HEK293 (cell line): ENCODE data around the gene CEBPG.

Experiments
- CTCF ChIA-PET: fragments of 350-600 bp; formaldehyde crosslinking; extraction: SDS; loops from one replicate; lab custom pipeline; 2021; ENCODE audit warnings: antibody characterized with exemption; lab: Yijun Ruan, JAX
- POLR2A ChIA-PET: fragments of 300-600 bp; formaldehyde crosslinking; extraction: SDS; loops from one replicate; lab custom pipeline; 2020; ENCODE audit warnings: antibody characterized with exemption, inconsistent platforms; lab: Yijun Ruan, JAX
- H3K27ac ChIP-seq: fragments of 200-500 bp; sonication (Bioruptor generic); 2 replicates; pipeline ENCODE4 v1.5.1; 2014; ENCODE audit warnings: low read depth, low read length, control low read depth, inconsistent platforms; ENCODE audit errors: extremely low read depth
- H3K36me3 ChIP-seq, 2 experiments: fragments of 200-500 bp in 1 of 2; sonication (Bioruptor generic) in 1 of 2; 1 replicate in 1 of 2; 2 replicates in 1 of 2; pipeline ENCODE4 v1.5.1; 2014 to 2017; ENCODE audit warnings: inconsistent platforms in 2 of 2, low read length in 2 of 2; ENCODE audit not compliant: control insufficient read depth in 2 of 2, insufficient read depth in 1 of 2
- H3K4me1 ChIP-seq: fragments of 200-500 bp; sonication (Bioruptor generic); 2 replicates; pipeline ENCODE4 v1.5.1; 2014; ENCODE audit warnings: mild to moderate bottlenecking, low read length, inconsistent platforms; ENCODE audit not compliant: control insufficient read depth, insufficient read depth
- H3K4me3 ChIP-seq: 2 replicates; pipeline ENCODE4 v1.5.1; 2011; ENCODE audit warnings: low read depth, mild to moderate bottlenecking, control low read depth, low read length, moderate library complexity
- H3K9me3 ChIP-seq: fragments of 200-500 bp; sonication (Bioruptor generic); 2 replicates; pipeline ENCODE4 v1.5.1; 2014; ENCODE audit warnings: low read depth, low read length, inconsistent platforms; ENCODE audit not compliant: control insufficient read depth, insufficient read depth
- BCL11B ChIP-seq: fragments of 450-650 bp; formaldehyde crosslinking; IDR thresholded peaks from 2 replicates; pipeline ENCODE4 v1.5.1; 2016; ENCODE audit warnings: low read depth, missing biosample characterization, missing genetic modification characterization
- GLI4 ChIP-seq: fragments of 450-650 bp; formaldehyde crosslinking; IDR thresholded peaks from 2 replicates; pipeline ENCODE4 v1.5.1; 2016; ENCODE audit warnings: missing biosample characterization, missing genetic modification characterization
- GLIS2 ChIP-seq: fragments of 450-650 bp; formaldehyde crosslinking; IDR thresholded peaks from 2 replicates; pipeline ENCODE4 v1.5.1; 2016; ENCODE audit warnings: missing biosample characterization, missing genetic modification characterization
- REPIN1 ChIP-seq: fragments of 450-650 bp; formaldehyde crosslinking; IDR thresholded peaks from 2 replicates; pipeline ENCODE4 v1.5.1; 2017; ENCODE audit warnings: missing biosample characterization, missing genetic modification characterization, low read depth
- SCRT1 ChIP-seq: fragments of 450-650 bp; formaldehyde crosslinking; IDR thresholded peaks from 2 replicates; pipeline ENCODE4 v1.5.1; 2016; ENCODE audit warnings: missing biosample characterization, missing genetic modification characterization, borderline replicate concordance
- TCF7L2 ChIP-seq: IDR thresholded peaks from 2 replicates; pipeline ENCODE4 v1.6.1; 2011; ENCODE audit warnings: low read depth, mild to moderate bottlenecking, inconsistent platforms, low read length, moderate library complexity, borderline replicate concordance
- ZNF121 ChIP-seq: fragments of 450-650 bp; formaldehyde crosslinking; IDR thresholded peaks from 2 replicates; pipeline ENCODE4 v1.5.1; 2016; ENCODE audit warnings: missing biosample characterization, missing genetic modification characterization
- ZNF157 ChIP-seq: fragments of 450-650 bp; formaldehyde crosslinking; IDR thresholded peaks from 2 replicates; pipeline ENCODE4 v1.5.1; 2016; ENCODE audit warnings: missing biosample characterization, missing genetic modification characterization
- ZNF211 ChIP-seq: fragments of 450-650 bp; formaldehyde crosslinking; IDR thresholded peaks from 2 replicates; pipeline ENCODE4 v1.5.1; 2016; ENCODE audit warnings: low read depth, missing biosample characterization, missing genetic modification characterization
- ZNF266 ChIP-seq: fragments of 450-650 bp; formaldehyde crosslinking; IDR thresholded peaks from 2 replicates; pipeline ENCODE4 v1.5.1; 2016; ENCODE audit warnings: missing biosample characterization, missing genetic modification characterization, low read depth
- ZNF423 ChIP-seq: fragments of 450-650 bp; formaldehyde crosslinking; IDR thresholded peaks from 2 replicates; pipeline ENCODE4 v1.5.1; 2016; ENCODE audit warnings: missing biosample characterization, missing genetic modification characterization
- ZNF501 ChIP-seq: fragments of 450-650 bp; formaldehyde crosslinking; IDR thresholded peaks from 2 replicates; pipeline ENCODE4 v1.5.1; 2016; ENCODE audit warnings: missing biosample characterization, missing genetic modification characterization
- ZNF558 ChIP-seq: fragments of 450-650 bp; formaldehyde crosslinking; IDR thresholded peaks from 2 replicates; pipeline ENCODE4 v1.5.1; 2016; ENCODE audit warnings: missing biosample characterization, missing genetic modification characterization
- ZNF600 ChIP-seq: fragments of 450-650 bp; formaldehyde crosslinking; IDR thresholded peaks from 2 replicates; pipeline ENCODE4 v1.5.1; 2016; ENCODE audit warnings: missing biosample characterization, missing genetic modification characterization
- ZNF621 ChIP-seq: fragments of 450-650 bp; formaldehyde crosslinking; IDR thresholded peaks from 2 replicates; pipeline ENCODE4 v1.5.1; 2017; ENCODE audit warnings: missing biosample characterization, missing genetic modification characterization
- ZNF776 ChIP-seq: fragments of 450-650 bp; formaldehyde crosslinking; IDR thresholded peaks from 2 replicates; pipeline ENCODE4 v1.5.0; 2017; ENCODE audit warnings: missing biosample characterization, missing genetic modification characterization, borderline replicate concordance
- ZNF777 ChIP-seq: fragments of 450-650 bp; formaldehyde crosslinking; IDR thresholded peaks from 2 replicates; pipeline ENCODE4 v1.5.1; 2017; ENCODE audit warnings: missing biosample characterization, missing genetic modification characterization, borderline replicate concordance
- ZNF785 ChIP-seq: fragments of 450-650 bp; formaldehyde crosslinking; IDR thresholded peaks from 2 replicates; pipeline ENCODE4 v1.5.1; 2016; ENCODE audit warnings: missing biosample characterization, missing genetic modification characterization
- TF ChIP-seq, protein P1 (sequence below): fragments of 450-650 bp; formaldehyde crosslinking; IDR thresholded peaks from 2 replicates; pipeline ENCODE4 v1.5.1; 2016; ENCODE audit warnings: missing biosample characterization, missing genetic modification characterization
- TF ChIP-seq, protein P2 (sequence below): fragments of 450-650 bp; formaldehyde crosslinking; IDR thresholded peaks from 2 replicates; pipeline ENCODE4 v1.5.1; 2016; ENCODE audit warnings: missing biosample characterization, missing genetic modification characterization
- TF ChIP-seq, protein P3 (sequence below): IDR thresholded peaks from 2 replicates; pipeline ENCODE4 v1.6.1; 2011; ENCODE audit warnings: mild to moderate bottlenecking, low read depth, low read length, borderline replicate concordance
- TF ChIP-seq, protein P4 (sequence below): fragments of 450-650 bp; formaldehyde crosslinking; IDR thresholded peaks from 2 replicates; pipeline ENCODE4 v1.5.1; 2017; ENCODE audit warnings: missing biosample characterization, missing genetic modification characterization

The CEBPG gene

DNA sequence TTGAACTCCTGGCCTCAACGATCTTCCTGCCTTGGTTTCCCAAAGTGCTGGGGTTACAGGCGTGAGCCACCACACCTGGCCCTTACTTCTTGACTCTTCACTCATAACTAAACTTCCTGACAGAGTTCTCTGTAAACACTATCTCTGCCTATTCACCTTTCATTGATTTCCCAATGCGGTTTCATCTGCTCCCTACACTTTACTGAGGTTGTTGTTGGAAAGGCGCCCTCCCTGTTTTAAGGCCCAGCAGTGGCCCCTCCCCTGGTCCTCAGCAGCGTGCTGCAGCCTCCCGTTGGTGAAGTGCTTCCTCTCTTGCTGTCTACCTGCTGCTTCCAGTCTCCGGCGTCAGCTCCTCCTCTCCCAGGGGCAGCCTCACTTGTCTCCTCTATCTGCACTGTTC, 44.4 kb upstream of the CEBPG start:
- no peak for TF ChIP-seq REPIN1 (tag by site-specific recombination)
- TF ChIP-seq ZNF600 (tag by site-specific recombination), result no peak
- no peak for TF ChIP-seq GLIS2
- no peak for TF ChIP-seq GLI4 (tag by site-specific recombination)
- TF ChIP-seq ZNF621 (tag by site-specific recombination), result no peak
- no peak for TF ChIP-seq ZNF501 (tag by site-specific recombination)
- no peak for TF ChIP-seq ZNF777 (tag by site-specific recombination)
- TF ChIP-seq ZNF211 (tag by site-specific recombination), result no peak
- TF ChIP-seq BCL11B (tag by site-specific recombination), result no peak
- Histone ChIP-seq H3K4me3 (no peak overlapping the region), H3K36me3 (no peaks in the 10 kb centered on the region; a peak in 1 of 3 replicates), H3K9me3 (peaks cover 5% of the 10 kb centered on the region), H3K27ac (no peak overlapping the region), H3K4me1 (no peaks in the 10 kb centered on the region)
- ChIA-PET CTCF (no interaction called here), POLR2A (no interaction called here)

DNA sequence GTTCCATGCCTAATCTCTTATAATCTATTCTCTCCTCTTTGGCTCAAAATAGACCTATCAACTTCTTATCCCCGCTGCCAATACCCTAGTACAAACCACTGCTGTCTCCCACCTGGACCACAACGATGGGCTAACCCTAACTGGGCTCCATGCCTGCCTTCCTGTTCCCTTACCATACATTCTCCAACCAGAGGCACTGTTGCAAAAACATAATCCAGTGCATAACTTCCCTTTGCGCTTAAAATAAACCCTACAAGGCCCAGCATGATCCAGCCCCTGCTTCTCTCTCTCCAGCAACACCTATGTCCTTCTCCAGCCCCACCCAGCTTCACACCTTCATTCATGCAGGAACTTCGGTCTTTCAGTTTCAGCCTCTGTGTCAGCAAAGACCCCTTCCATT, 43.8 kb upstream of the CEBPG start:
- TF ChIP-seq ZNF121 (tag by site-specific recombination) (no peak), ZNF785 (peak; percentile 32; the same call in 1 of the 2 replicates)
- Histone ChIP-seq H3K36me3 (no peaks in the 10 kb centered on the region; a peak in 1 of 3 replicates), H3K4me1 (no peaks in the 10 kb centered on the region), H3K27ac (no peak overlapping the region), H3K9me3 (peaks cover 5% of the 10 kb centered on the region), H3K4me3 (no peak overlapping the region)
- CTCF ChIA-PET, result no interaction called here
- POLR2A ChIA-PET, result no interaction called here

DNA sequence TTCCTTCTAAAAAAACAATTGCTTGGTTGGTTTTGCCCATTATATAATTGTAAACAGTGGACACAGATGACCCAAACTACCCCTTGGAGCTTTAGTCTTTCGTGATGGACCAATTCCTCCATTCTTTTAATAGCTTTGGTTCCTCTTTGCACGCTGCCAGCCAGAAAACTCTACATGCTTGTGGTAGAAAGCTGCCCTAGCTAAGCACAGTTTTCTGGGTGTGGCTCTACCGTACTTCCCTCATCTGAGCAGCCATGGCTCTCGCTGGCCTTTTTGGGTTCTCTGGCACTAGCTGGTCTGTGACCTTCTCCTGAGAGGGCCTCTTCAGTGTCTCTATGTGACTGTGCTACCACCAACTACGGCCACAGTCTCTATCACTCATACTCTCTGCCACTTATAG, 41.3 kb upstream of the CEBPG start:
- POLR2A ChIA-PET, result interaction anchor here (0.9 kb wide), 1 partner anchor 29 kb away, joined by 3 read pairs; no protein-coding TSS in a partner anchor
- Histone ChIP-seq H3K4me3 (no peak overlapping the region), H3K36me3 (no peaks in the 10 kb centered on the region; a peak in 1 of 3 replicates), H3K27ac (peak overlapping the region; percentile 16; the same call in 1 of the 2 replicates)
- TF ChIP-seq SCRT1 (tag by site-specific recombination) (no peak), TCF7L2 (no peak), ZNF776 (tag by site-specific recombination) (no peak), ZNF558 (tag by site-specific recombination) (no peak), ZNF157 (tag by site-specific recombination) (no peak), ZNF423 (tag by site-specific recombination) (no peak), ZNF266 (tag by site-specific recombination) (no peak)
- TF ChIP-seq, protein P1, sequence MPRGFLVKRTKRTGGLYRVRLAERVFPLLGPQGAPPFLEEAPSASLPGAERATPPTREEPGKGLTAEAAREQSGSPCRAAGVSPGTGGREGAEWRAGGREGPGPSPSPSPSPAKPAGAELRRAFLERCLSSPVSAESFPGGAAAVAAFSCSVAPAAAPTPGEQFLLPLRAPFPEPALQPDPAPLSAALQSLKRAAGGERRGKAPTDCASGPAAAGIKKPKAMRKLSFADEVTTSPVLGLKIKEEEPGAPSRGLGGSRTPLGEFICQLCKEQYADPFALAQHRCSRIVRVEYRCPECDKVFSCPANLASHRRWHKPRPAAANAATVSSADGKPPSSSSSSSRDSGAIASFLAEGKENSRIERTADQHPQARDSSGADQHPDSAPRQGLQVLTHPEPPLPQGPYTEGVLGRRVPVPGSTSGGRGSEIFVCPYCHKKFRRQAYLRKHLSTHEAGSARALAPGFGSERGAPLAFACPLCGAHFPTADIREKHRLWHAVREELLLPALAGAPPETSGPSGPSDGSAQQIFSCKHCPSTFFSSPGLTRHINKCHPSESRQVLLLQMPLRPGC, result no peak
- TF ChIP-seq, protein P2, sequence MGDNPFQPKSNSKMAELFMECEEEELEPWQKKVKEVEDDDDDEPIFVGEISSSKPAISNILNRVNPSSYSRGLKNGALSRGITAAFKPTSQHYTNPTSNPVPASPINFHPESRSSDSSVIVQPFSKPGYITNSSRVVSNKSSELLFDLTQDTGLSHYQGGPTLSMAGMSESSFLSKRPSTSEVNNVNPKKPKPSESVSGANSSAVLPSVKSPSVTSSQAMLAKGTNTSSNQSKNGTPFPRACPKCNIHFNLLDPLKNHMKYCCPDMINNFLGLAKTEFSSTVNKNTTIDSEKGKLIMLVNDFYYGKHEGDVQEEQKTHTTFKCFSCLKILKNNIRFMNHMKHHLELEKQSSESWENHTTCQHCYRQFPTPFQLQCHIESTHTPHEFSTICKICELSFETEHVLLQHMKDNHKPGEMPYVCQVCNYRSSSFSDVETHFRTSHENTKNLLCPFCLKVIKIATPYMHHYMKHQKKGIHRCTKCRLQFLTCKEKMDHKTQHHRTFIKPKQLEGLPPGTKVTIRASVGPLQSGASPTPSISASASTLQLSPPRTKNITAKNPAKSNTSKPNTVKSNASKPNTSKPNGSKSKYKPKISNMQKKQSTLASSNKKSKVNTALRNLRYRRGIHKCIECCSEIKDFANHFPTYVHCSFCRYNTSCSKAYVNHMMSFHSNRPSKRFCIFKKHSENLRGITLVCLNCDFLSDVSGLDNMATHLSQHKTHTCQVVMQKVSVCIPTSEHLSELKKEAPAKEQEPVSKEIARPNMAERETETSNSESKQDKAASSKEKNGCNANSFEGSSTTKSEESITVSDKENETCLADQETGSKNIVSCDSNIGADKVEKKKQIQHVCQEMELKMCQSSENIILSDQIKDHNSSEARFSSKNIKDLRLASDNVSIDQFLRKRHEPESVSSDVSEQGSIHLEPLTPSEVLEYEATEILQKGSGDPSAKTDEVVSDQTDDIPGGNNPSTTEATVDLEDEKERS (tag by site-specific recombination), result no peak
- TF ChIP-seq, protein P3, sequence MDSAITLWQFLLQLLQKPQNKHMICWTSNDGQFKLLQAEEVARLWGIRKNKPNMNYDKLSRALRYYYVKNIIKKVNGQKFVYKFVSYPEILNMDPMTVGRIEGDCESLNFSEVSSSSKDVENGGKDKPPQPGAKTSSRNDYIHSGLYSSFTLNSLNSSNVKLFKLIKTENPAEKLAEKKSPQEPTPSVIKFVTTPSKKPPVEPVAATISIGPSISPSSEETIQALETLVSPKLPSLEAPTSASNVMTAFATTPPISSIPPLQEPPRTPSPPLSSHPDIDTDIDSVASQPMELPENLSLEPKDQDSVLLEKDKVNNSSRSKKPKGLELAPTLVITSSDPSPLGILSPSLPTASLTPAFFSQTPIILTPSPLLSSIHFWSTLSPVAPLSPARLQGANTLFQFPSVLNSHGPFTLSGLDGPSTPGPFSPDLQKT, result no peak
- TF ChIP-seq, protein P4, sequence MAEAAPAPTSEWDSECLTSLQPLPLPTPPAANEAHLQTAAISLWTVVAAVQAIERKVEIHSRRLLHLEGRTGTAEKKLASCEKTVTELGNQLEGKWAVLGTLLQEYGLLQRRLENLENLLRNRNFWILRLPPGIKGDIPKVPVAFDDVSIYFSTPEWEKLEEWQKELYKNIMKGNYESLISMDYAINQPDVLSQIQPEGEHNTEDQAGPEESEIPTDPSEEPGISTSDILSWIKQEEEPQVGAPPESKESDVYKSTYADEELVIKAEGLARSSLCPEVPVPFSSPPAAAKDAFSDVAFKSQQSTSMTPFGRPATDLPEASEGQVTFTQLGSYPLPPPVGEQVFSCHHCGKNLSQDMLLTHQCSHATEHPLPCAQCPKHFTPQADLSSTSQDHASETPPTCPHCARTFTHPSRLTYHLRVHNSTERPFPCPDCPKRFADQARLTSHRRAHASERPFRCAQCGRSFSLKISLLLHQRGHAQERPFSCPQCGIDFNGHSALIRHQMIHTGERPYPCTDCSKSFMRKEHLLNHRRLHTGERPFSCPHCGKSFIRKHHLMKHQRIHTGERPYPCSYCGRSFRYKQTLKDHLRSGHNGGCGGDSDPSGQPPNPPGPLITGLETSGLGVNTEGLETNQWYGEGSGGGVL (tag by site-specific recombination), result no peak
- TF ChIP-seq, all 188 proteins: peak for 0
- H3K9me3 ChIP-seq, result peaks cover under 1% of the 10 kb centered on the region; the same call in 1 of the 2 replicates
- no peaks in the 10 kb centered on the region for H3K4me1 ChIP-seq
- CTCF ChIA-PET, result interaction anchor here (0.6 kb wide), 3 partner anchors 13 to 1030 kb away, joined by 3 to 7 read pairs (median 4); no protein-coding TSS in a partner anchor
